Mesodermal cell (in vitro differentiated cells): ENCODE data around the gene EHD1.

Source experiments
- H3K27ac ChIP-seq: 2 replicates; pipeline ENCODE4 v1.7.0; 2013; ENCODE audit warnings: mild to moderate bottlenecking, low read depth, low read length, moderate library complexity; ENCODE audit not compliant: severe bottlenecking
- H3K36me3 ChIP-seq: 2 replicates; pipeline ENCODE4 v1.7.1; 2013; ENCODE audit warnings: mild to moderate bottlenecking, low read length, moderate library complexity; ENCODE audit not compliant: control insufficient read depth, insufficient read depth
- H3K4me1 ChIP-seq: one replicate; pipeline ENCODE4 v1.7.1; 2013; ENCODE audit warnings: mild to moderate bottlenecking, low read length; ENCODE audit not compliant: insufficient read depth, control insufficient read depth, poor library complexity, severe bottlenecking
- H3K4me3 ChIP-seq: 2 replicates; pipeline ENCODE4 v1.7.0; 2013; ENCODE audit warnings: low read length, control low read depth, mild to moderate bottlenecking; ENCODE audit not compliant: insufficient read depth, poor library complexity, severe bottlenecking; ENCODE audit errors: extremely low read depth
- H3K9me3 ChIP-seq: 2 replicates; pipeline ENCODE4 v1.7.1; 2013; ENCODE audit warnings: mild to moderate bottlenecking, low read length, moderate library complexity; ENCODE audit not compliant: control insufficient read depth
- WGBS, 2 experiments: methylation state at CpG; one replicate each; pipeline ENCODE4 v1.1.5; 2013; ENCODE audit warnings: missing lambda C conversion rate in 2 of 2; ENCODE audit not compliant: insufficient coverage in 2 of 2; 5-methylcytosine and 5-hydroxymethylcytosine counted together

Gene EHD1

GRCh38 chr11:64896448-64897022 is 18.1 kb upstream of the EHD1 start:
- Histone ChIP-seq H3K4me3 (no peak overlapping the region), H3K4me1 (no peaks in the 10 kb centered on the region), H3K9me3 (no peaks in the 10 kb centered on the region), H3K27ac (no peak overlapping the region), H3K36me3 (peaks cover 42% of the 10 kb centered on the region)
- 95 to 97% methylated on average over 13 to 14 of the region's 14 CpGs for WGBS, 2 experiments

GRCh38 chr11:64894812-64895452 is 16.5 kb upstream of the EHD1 start:
- H3K36me3 ChIP-seq = peaks cover 27% of the 10 kb centered on the region
- WGBS, 2 experiments = 94 to 97% methylated on average over 25 to 38 of the region's 39 CpGs
- no peak overlapping the region for H3K4me3 ChIP-seq
- no peaks in the 10 kb centered on the region for H3K9me3 ChIP-seq
- no peak overlapping the region for H3K27ac ChIP-seq
- H3K4me1 ChIP-seq = peaks cover 5% of the 10 kb centered on the region

DNA sequence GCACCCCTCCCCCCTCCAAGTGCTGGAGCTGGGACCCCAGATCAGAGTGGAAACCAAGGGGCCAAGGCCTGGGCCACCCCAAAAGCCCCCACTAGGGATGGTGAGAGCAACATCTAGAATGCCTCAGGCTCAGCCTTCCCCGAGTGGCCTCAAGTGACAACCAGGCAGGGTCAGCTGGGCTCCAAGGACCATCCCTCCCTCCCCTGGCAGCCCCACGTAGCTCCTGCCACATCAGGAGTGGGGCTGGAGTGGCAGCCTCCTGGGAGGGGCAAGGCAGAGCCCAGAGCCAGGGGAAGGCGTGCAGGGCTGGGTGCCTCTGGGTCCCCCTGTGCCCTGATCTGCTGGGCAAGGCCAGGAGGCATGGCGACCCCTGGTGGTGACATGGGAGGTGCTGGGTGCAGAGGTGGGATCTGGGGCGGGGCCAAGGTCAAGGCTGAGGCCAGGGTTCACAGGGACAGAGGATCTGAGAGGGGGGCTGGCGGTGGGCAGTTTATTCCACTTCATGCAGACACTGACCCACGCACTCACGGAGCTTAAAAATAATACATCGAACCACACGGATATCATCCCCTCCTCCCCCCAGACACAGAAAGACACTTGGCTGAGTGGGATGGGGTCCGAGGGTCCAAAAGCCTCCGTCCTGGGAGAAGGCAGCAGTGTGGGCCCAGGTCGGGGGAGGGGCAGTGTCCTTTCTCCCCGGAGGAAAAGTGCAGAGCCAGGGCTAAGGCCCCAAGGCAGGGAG is 15.8 kb upstream of the EHD1 start:
- H3K4me1 ChIP-seq = peaks cover 8% of the 10 kb centered on the region
- peaks cover 24% of the 10 kb centered on the region for H3K36me3 ChIP-seq
- H3K27ac ChIP-seq = no peak overlapping the region
- WGBS, 2 experiments = 46 to 53% methylated on average over 8 of the region's 14 CpGs
- no peak overlapping the region for H3K4me3 ChIP-seq
- H3K9me3 ChIP-seq = no peaks in the 10 kb centered on the region

DNA sequence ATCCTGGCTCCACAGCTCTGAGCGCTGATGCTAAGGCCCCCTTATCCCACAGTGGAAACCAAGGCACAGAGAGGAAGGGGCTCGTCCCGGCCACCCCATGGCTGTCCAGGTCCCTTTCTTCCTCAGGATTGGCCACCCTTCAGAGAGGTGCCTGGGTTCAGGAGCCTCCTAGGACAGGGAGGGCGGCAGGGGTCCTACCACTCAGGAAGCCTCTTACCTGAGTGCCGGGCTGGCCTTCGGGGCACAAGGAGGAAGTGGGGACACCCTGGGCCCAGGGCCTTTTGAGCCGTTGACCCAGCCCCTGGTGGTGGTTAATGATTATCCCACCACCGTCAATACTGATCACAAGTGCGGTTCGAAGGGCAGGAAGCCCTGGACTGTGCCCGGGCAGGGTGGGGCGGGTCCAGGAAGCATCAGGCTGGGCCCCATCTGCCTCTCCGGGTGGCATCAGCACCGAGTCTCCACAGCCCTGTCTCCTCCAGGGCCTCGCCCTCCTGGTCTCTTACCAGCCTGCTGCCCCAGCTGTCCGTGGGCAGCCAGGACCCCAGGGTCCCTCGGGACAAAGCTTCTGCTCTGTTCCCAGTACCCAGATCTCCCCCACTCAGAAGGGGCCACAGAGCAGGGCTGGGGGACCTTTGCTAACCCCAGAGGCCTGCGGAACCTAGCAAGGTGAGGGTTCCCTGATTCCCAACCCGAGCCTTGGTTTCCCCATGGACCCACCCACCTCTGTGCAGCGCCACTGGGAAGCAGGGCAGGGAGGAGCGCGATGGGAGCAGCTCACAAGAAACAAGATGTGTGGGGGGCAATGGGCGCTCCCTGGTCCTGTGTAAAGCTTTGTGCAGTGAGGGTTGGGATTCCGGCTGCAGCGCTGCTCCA is 15.0 kb upstream of the EHD1 start:
- no peak overlapping the region for H3K4me3 ChIP-seq

GRCh38 chr11:64892838-64893193 is 14.4 kb upstream of the EHD1 start:
- 95 to 97% methylated on average over 7 to 10 of the region's 10 CpGs for WGBS, 2 experiments
- H3K36me3 ChIP-seq = peaks cover 19% of the 10 kb centered on the region
- H3K4me3 ChIP-seq = no peak overlapping the region
- no peak overlapping the region for H3K27ac ChIP-seq
- H3K9me3 ChIP-seq = no peaks in the 10 kb centered on the region
- peaks cover 19% of the 10 kb centered on the region for H3K4me1 ChIP-seq

More for the DNA sequence above, 15.0 kb upstream of the EHD1 start:
- peaks cover 21% of the 10 kb centered on the region for H3K36me3 ChIP-seq
- H3K4me1 ChIP-seq = peaks cover 16% of the 10 kb centered on the region
- H3K27ac ChIP-seq = no peak overlapping the region
- WGBS, 2 experiments = 92% methylated on average over 13 to 20 of the region's 25 CpGs
- H3K9me3 ChIP-seq = no peaks in the 10 kb centered on the region

DNA sequence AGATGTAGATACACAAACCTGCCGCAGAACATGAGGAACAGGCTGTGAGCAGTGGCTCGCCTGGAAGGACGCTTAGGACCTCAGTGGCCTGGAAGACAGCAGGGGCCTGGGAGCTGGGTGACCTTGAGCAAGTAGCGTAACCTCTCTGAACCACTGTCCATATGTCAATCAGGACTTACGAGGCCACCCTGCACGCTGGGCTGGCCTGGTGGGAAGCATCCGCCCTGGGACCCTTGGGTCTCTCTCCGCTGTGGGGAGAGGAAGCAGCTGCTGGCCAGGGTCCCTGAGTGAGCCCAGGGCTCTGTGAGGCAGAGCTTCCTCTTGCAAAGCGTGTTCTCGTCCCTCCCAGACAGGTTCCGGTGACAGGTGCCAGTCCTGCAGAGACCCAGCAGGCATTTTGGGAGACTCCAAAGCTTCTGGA is 14.0 kb upstream of the EHD1 start:
- H3K9me3 ChIP-seq = no peaks in the 10 kb centered on the region
- no peak overlapping the region for H3K4me3 ChIP-seq
- H3K4me1 ChIP-seq = peaks cover 22% of the 10 kb centered on the region
- peaks cover 15% of the 10 kb centered on the region for H3K36me3 ChIP-seq
- WGBS, 2 experiments = 91 to 96% methylated on average over 10 to 11 of the region's 11 CpGs
- no peak overlapping the region for H3K27ac ChIP-seq

DNA sequence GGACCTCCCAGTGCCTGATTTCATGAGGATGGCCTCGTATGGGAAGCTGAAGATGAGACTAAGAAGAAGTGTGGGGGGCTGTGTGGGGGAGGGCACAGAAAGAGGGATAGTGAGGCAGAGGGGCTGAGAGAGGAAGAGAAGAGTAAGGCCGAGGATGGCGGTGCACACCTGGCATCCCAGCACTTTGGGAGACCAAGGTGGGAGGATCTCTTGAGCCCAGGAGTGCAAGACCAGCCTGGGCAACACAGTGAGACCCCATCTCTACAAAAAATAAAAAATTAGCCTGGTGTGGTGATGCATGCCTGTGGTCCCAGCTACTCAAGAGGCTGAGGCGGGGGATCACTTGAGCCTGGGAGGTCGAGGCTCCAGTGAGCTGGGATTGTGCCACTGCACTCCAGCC is 13.5 kb upstream of the EHD1 start:
- H3K4me3 ChIP-seq = no peak overlapping the region
- WGBS, 2 experiments = 69 to 85% methylated on average over 3 to 5 of the region's 5 CpGs
- H3K4me1 ChIP-seq = peaks cover 25% of the 10 kb centered on the region
- H3K27ac ChIP-seq = no peak overlapping the region
- H3K36me3 ChIP-seq = peaks cover 11% of the 10 kb centered on the region
- no peaks in the 10 kb centered on the region for H3K9me3 ChIP-seq

GRCh38 chr11:64891215-64891848 is 12.9 kb upstream of the EHD1 start:
- Histone ChIP-seq H3K36me3 (peaks cover 7% of the 10 kb centered on the region), H3K9me3 (no peaks in the 10 kb centered on the region), H3K4me1 (peaks cover 25% of the 10 kb centered on the region), H3K27ac (no peak overlapping the region), H3K4me3 (no peak overlapping the region)
- 93 to 95% methylated on average over 19 to 25 of the region's 25 CpGs for WGBS, 2 experiments

DNA sequence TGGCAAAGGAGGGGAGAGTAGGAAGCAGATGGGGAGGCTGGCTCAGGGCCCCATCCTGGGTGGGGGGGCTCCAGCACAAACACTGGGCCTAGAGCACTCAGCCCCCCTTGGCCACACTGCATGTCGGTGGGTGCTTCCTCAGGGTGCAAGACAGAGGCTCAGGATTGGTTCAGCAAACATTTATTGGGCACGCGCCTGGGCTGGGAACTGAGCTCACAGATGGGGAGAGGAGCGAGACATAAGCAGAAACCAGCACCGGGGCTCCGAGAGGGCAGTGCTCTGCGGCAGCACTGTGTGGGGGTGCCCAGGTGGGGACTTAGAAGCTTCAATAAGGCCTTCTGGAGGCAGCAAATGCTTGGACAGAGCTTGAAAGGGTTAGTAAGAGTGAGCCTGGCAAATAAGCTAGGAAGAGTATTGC is 12.1 kb upstream of the EHD1 start:
- H3K9me3 ChIP-seq = no peaks in the 10 kb centered on the region
- H3K4me1 ChIP-seq = peaks cover 30% of the 10 kb centered on the region
- H3K4me3 ChIP-seq = no peak overlapping the region
- 89 to 92% methylated on average over 7 of the region's 7 CpGs for WGBS, 2 experiments
- H3K36me3 ChIP-seq = peaks cover 3% of the 10 kb centered on the region
- no peak overlapping the region for H3K27ac ChIP-seq
